Skeletal muscle tissue (tissue), 4 donors: ENCODE data around the gene NDFIP2. TPM values are rescaled to one million over a fixed set of nuclear protein-coding genes. Genes with fewer than 3 reads are reported as not detected.

Experiments used
- H3K27ac ChIP-seq: one replicate; pipeline ENCODE4 v1.7.0; 2013; ENCODE audit warnings: mild to moderate bottlenecking, low read depth, low read length, inconsistent platforms
- H3K27me3 ChIP-seq, 3 donors: one replicate each; pipeline ENCODE4 v1.7.0; 2013; ENCODE audit warnings: low read length in 3 of 3; ENCODE audit not compliant: control insufficient read depth in 3 of 3, insufficient read depth in 3 of 3
- H3K36me3 ChIP-seq, 3 donors: one replicate each; pipeline ENCODE4 v1.7.0; 2013; ENCODE audit warnings: low read length in 3 of 3; ENCODE audit not compliant: control insufficient read depth in 3 of 3, insufficient read depth in 3 of 3
- H3K4me1 ChIP-seq, 3 donors: one replicate each; pipeline ENCODE4 v1.7.0; 2013; ENCODE audit warnings: low read length in 3 of 3, mild to moderate bottlenecking in 3 of 3; ENCODE audit not compliant: control insufficient read depth in 3 of 3, insufficient read depth in 3 of 3
- H3K4me3 ChIP-seq, 3 donors: one replicate each; pipeline ENCODE4 v1.7.0; 2013; ENCODE audit warnings: low read length in 3 of 3
- H3K9ac ChIP-seq, 3 donors: one replicate each; pipeline ENCODE4 v1.7.0; 2013; ENCODE audit warnings: low read length in 3 of 3, mild to moderate bottlenecking in 3 of 3, moderate library complexity in 2 of 3, low read depth in 1 of 3
- H3K9me3 ChIP-seq, 3 donors: one replicate each; pipeline ENCODE4 v1.7.0; 2013; ENCODE audit warnings: low read length in 3 of 3; ENCODE audit not compliant: control insufficient read depth in 3 of 3
- total RNA-seq: library from RNA; depleted of rRNA; stranded (reverse); fragments of >200 nt; gene quantifications from one replicate; pipeline ENCODE4 v1.2.3, GENCODE V29; 2014
- donor health status: Osteomylitis.

The NDFIP2 gene
- total RNA-seq, 1 donor from 2014 or later: 24.0 TPM

- no peaks in the 10 kb centered on the region for H3K4me1 ChIP-seq
- H3K27me3 ChIP-seq: no peaks in the 10 kb centered on the region
- no peaks in the 10 kb centered on the region for H3K9me3 ChIP-seq
- H3K27ac ChIP-seq: no peak overlapping the region
- no peak overlapping the region for H3K4me3 ChIP-seq
- H3K9ac ChIP-seq: no peak overlapping the region
- H3K36me3 ChIP-seq: no peaks in the 10 kb centered on the region
Observed at GRCh38 chr13:79445968-79446645, 34.8 kb upstream of the NDFIP2 start.

DNA sequence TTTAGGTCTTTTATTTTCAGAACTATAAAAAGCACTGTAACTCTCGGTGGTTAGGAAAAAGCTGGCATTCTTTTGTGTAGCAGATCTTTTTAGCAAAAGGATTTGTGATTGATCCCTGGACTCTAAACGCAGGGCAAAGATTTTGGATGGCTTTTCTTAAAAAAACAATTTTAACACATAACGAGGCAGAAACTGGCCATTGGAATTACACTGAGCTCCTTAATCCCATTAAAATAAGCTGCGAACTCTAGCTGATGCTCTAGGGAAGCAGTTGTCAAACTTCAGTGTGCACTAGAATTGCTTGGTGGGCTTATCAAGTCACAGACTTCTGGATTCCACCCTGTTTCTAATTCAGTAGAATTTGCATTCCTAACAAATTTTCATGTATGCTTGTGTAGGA, 33.8 kb upstream of the NDFIP2 start:
- H3K4me3 ChIP-seq: no peak overlapping the region
- no peak overlapping the region for H3K9ac ChIP-seq
- no peak overlapping the region for H3K27ac ChIP-seq
- H3K27me3 ChIP-seq: no peaks in the 10 kb centered on the region
- no peaks in the 10 kb centered on the region for H3K36me3 ChIP-seq
- no peaks in the 10 kb centered on the region for H3K9me3 ChIP-seq
- H3K4me1 ChIP-seq: no peaks in the 10 kb centered on the region

GRCh38 chr13:79447741-79448140, 33.2 kb upstream of the NDFIP2 start:
- Histone ChIP-seq H3K4me3 (no peak overlapping the region), H3K9me3 (no peaks in the 10 kb centered on the region), H3K9ac (no peak overlapping the region), H3K4me1 (no peaks in the 10 kb centered on the region), H3K36me3 (no peaks in the 10 kb centered on the region), H3K27ac (no peak overlapping the region), H3K27me3 (no peaks in the 10 kb centered on the region)

GRCh38 chr13:79448413-79448812, 32.5 kb upstream of the NDFIP2 start:
- Histone ChIP-seq H3K4me3 (no peak overlapping the region), H3K27ac (no peak overlapping the region), H3K9me3 (no peaks in the 10 kb centered on the region), H3K27me3 (no peaks in the 10 kb centered on the region), H3K9ac (no peak overlapping the region), H3K4me1 (no peaks in the 10 kb centered on the region), H3K36me3 (no peaks in the 10 kb centered on the region)

- Histone ChIP-seq H3K36me3 (no peaks in the 10 kb centered on the region), H3K27ac (no peak overlapping the region), H3K4me1 (no peaks in the 10 kb centered on the region), H3K4me3 (no peak overlapping the region), H3K9ac (no peak overlapping the region), H3K9me3 (no peaks in the 10 kb centered on the region), H3K27me3 (no peaks in the 10 kb centered on the region)
Observed at GRCh38 chr13:79450110-79450509, 30.8 kb upstream of the NDFIP2 start.

DNA sequence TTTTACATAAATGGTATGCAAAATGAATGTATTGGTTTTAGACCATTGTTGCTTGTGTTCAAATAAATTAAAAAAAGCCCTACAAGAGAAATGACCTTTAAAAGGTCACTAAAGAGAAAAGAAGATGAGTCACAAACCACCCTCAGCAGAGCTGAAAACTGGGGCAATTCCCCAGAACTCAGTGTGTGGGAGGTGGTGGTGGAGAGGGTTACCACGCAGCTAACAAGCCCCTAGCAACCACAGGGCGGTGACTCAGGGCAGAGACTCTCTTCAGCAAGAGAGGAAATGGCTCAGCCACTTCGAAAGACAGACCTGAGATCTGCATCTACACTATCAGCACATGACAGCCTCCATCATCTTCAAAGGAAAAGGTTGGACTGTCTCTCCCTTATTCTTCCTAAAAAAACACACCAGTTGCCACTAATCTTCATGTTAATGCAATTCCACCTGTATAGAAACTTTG, 29.4 kb upstream of the NDFIP2 start:
- Histone ChIP-seq H3K9me3 (no peaks in the 10 kb centered on the region), H3K36me3 (no peaks in the 10 kb centered on the region), H3K4me1 (no peaks in the 10 kb centered on the region), H3K27me3 (no peaks in the 10 kb centered on the region), H3K4me3 (no peak overlapping the region), H3K27ac (no peak overlapping the region), H3K9ac (no peak overlapping the region)

DNA sequence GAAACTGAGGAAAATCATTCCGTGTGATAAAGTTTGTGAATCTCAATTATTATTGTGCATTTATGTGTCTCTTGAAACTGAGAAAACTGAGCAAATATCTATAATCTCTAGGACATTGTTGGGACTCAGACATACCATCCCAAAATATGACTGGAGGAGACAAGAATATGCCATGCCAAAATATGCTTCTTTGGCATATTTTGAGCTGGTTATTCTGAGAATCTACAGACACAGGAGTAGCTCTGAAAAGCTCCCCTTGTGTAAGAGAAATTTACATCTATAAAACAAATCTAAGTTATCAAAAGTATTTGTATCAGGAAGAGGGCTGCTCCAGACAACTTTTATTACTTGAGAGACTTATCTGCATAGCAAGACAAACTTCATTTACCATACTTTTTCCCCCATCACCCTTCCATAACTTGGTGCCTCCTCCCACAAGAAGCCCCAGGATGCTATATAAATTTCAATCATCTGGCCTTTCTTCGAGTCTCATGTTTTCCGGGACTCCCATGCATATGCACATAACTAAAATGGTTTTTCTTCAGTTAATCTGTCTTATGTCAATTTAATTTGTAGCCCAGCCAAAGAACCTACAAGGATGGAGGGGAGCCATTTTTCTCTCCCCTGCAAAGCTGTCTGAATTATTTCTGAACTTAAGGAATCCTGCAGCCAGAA, 28.6 kb upstream of the NDFIP2 start:
- H3K9me3 ChIP-seq: no peaks in the 10 kb centered on the region
- H3K36me3 ChIP-seq: no peaks in the 10 kb centered on the region
- H3K4me1 ChIP-seq: no peaks in the 10 kb centered on the region
- no peak overlapping the region for H3K4me3 ChIP-seq
- H3K27me3 ChIP-seq: no peaks in the 10 kb centered on the region
- no peak overlapping the region for H3K27ac ChIP-seq
- H3K9ac ChIP-seq: no peak overlapping the region

GRCh38 chr13:79455331-79455730, 25.6 kb upstream of the NDFIP2 start:
- H3K9me3 ChIP-seq: no peaks in the 10 kb centered on the region

DNA sequence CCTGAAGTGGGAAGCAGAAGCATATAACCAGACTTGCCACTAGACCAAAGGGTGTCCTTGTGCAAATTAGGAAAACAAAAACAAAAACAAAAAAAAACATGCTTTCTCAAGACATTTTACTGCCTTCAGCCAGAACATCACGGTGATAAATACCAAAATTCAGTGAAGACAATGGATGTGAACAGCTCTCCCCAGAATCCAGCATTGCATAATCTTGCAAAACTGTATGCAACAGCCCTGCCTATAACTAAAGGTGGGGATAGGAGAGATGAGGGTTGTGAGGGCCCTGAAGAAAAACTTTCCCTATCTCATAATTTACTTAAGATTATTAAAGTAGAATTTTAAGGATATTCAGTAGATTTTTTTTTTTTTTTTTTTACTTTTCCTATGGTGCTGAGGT, 24.9 kb upstream of the NDFIP2 start:
- H3K4me1 ChIP-seq: no peaks in the 10 kb centered on the region
- no peak overlapping the region for H3K9ac ChIP-seq
- H3K36me3 ChIP-seq: no peaks in the 10 kb centered on the region
- H3K27me3 ChIP-seq: no peaks in the 10 kb centered on the region
- H3K4me3 ChIP-seq: no peak overlapping the region
- no peak overlapping the region for H3K27ac ChIP-seq
- no peaks in the 10 kb centered on the region for H3K9me3 ChIP-seq

More at GRCh38 chr13:79455331-79455730, 25.6 kb upstream of the NDFIP2 start:
- H3K27me3 ChIP-seq: no peaks in the 10 kb centered on the region
- H3K27ac ChIP-seq: no peak overlapping the region
- H3K36me3 ChIP-seq: no peaks in the 10 kb centered on the region
- no peak overlapping the region for H3K4me3 ChIP-seq
- H3K9ac ChIP-seq: no peak overlapping the region
- no peaks in the 10 kb centered on the region for H3K4me1 ChIP-seq

GRCh38 chr13:79456656-79457365, 24.1 kb upstream of the NDFIP2 start:
- no peaks in the 10 kb centered on the region for H3K27me3 ChIP-seq
- H3K36me3 ChIP-seq: no peaks in the 10 kb centered on the region
- no peak overlapping the region for H3K27ac ChIP-seq
- no peaks in the 10 kb centered on the region for H3K9me3 ChIP-seq
- H3K4me1 ChIP-seq: no peaks in the 10 kb centered on the region
- no peak overlapping the region for H3K9ac ChIP-seq
- no peak overlapping the region for H3K4me3 ChIP-seq
